Smooth muscle cell (in vitro differentiated cells): ENCODE data around the gene LANCL2. TPM values are rescaled to one million over a fixed set of nuclear protein-coding genes. Genes with fewer than 3 reads are reported as not detected.

Experiments
- DNase-seq: peaks from one replicate; lab custom pipeline; 2025; ENCODE audit not compliant: unreplicated experiment; lab: John Stamatoyannopoulos, UW
- H2AFZ ChIP-seq: fragments of 200-600 bp; sonication (generic); 2 replicates; pipeline ENCODE4 v1.6.0; 2016; ENCODE audit warnings: antibody characterized with exemption, low read depth, mild to moderate bottlenecking
- H3F3A ChIP-seq: fragments of 200-600 bp; sonication (generic); 2 replicates; pipeline ENCODE4 v1.6.0; 2017; ENCODE audit warnings: antibody characterized with exemption, low read depth
- H3K27ac ChIP-seq: fragments of 200-600 bp; sonication (generic); 2 replicates; pipeline ENCODE4 v1.5.1; 2016; ENCODE audit warnings: low read depth, mild to moderate bottlenecking
- H3K27me3 ChIP-seq: fragments of 200-600 bp; sonication (generic); 2 replicates; pipeline ENCODE4 v1.6.1; 2016; ENCODE audit warnings: low read depth, mild to moderate bottlenecking
- H3K36me3 ChIP-seq: fragments of 200-600 bp; sonication (generic); 2 replicates; pipeline ENCODE4 v1.5.1; 2016; ENCODE audit warnings: low read depth
- H3K4me1 ChIP-seq: fragments of 200-600 bp; sonication (generic); 2 replicates; pipeline ENCODE4 v1.5.1; 2016; ENCODE audit warnings: low read depth
- H3K4me2 ChIP-seq: fragments of 200-600 bp; sonication (generic); 2 replicates; pipeline ENCODE4 v1.6.0; 2016; ENCODE audit warnings: mild to moderate bottlenecking
- H3K4me3 ChIP-seq: fragments of 200-600 bp; sonication (generic); 2 replicates; pipeline ENCODE4 v1.5.1; 2016; ENCODE audit warnings: mild to moderate bottlenecking
- H3K79me2 ChIP-seq: fragments of 200-600 bp; sonication (generic); 2 replicates; pipeline ENCODE4 v1.6.0; 2016; ENCODE audit warnings: low read depth, mild to moderate bottlenecking
- H3K9ac ChIP-seq: fragments of 200-600 bp; sonication (generic); 2 replicates; pipeline ENCODE4 v1.6.0; 2016; ENCODE audit warnings: low read depth
- H3K9me3 ChIP-seq: fragments of 200-600 bp; sonication (generic); replicated peaks from 2 replicates; pipeline ENCODE4 v1.5.1; 2016; ENCODE audit warnings: low read depth
- H4K20me1 ChIP-seq: fragments of 200-600 bp; sonication (generic); 2 replicates; pipeline ENCODE4 v1.6.0; 2016; ENCODE audit warnings: low read depth
- CTCF ChIP-seq: fragments of 200-600 bp; sonication (generic); IDR thresholded peaks from 2 replicates; pipeline ENCODE4 v1.5.1; 2017; ENCODE audit warnings: borderline replicate concordance, mild to moderate bottlenecking, antibody characterized with exemption; ENCODE audit not compliant: insufficient read depth, poor library complexity, severe bottlenecking
- WGBS: methylation state at CpG from one replicate; pipeline ENCODE4 v1.1.7; 2016; ENCODE audit warnings: low lambda C conversion rate; 5-methylcytosine and 5-hydroxymethylcytosine counted together
- polyA plus RNA-seq: library from polyadenylated mRNA; unstranded; fragments of >200 nt; fragmentation: Nextera tagmentation; extraction: Ambion mirVana; gene quantifications from 2 replicates; pipeline ENCODE4 v1.2.1, GENCODE V29; 2016
- total RNA-seq: library from RNA; depleted of rRNA; stranded (reverse); fragments of >200 nt; gene quantifications from 2 replicates; pipeline ENCODE4 v1.2.3, GENCODE V29; 2014

Gene LANCL2
- total and polyA plus RNA-seq, 2 experiments from 2014 or later: 9.4 to 15.6 TPM

DNA sequence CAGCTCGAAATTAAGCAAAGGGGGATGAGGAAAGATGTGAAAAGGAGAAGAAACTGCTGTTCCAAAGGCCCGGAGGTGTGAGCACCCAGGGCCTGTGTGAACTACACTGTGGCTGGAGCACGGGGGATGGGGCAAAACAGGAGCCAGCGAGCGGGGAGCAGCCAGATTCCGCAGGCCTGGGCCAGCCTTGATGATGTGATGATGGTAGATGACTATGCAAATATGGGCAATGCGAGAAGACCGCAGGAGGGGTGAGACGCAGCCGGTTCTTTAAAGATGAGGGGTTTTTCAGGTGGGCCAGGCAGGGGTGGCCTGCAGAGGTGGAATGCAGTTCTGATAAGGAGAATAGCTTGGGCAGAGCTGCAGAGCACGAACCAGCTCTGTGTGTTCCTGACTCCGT is 61.5 kb downstream of the LANCL2 start:
- TF ChIP-seq CTCF: no peak
- Histone ChIP-seq H3K9ac (no peak overlapping the region), H2AFZ (no peak overlapping the region), H3K27me3 (no peaks in the 10 kb centered on the region), H3K9me3 (no peaks in the 10 kb centered on the region), H3K4me3 (no peak overlapping the region), H3K79me2 (peaks cover 3% of the 10 kb centered on the region), H3K36me3 (no peaks in the 10 kb centered on the region), H3K27ac (no peak overlapping the region), H3K4me2 (no peak overlapping the region), H3F3A (no peaks in the 10 kb centered on the region), H3K4me1 (peaks cover 7% of the 10 kb centered on the region), H4K20me1 (no peaks in the 10 kb centered on the region)
- DNase-seq: no peak
- 73% methylated on average over 12 of the region's 12 CpGs for WGBS

DNA sequence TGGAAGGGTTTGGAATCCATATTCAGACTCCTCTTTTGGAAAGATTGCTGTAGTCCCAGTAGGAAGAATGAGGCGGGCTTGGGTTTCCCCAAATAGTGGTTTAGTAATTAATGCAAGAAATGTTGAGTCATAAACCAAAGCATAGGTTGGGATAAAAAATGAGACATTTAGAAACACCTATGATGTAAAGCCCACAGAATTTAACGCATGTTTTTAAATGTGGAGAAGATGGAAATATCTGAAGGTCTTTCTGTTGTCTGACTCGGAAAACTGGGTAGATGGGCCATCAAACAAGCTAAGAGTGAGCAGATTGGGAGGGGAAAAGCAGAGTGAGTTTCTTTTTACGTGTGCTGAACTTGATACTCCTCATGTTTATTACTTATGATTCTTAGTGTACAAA is 62.2 kb downstream of the LANCL2 start:
- TF ChIP-seq CTCF: no peak

GRCh38 chr7:55427800-55428199 is 62.7 kb downstream of the LANCL2 start:
- H3K79me2 ChIP-seq: peaks cover 3% of the 10 kb centered on the region
- no peak overlapping the region for H2AFZ ChIP-seq
- H3K4me2 ChIP-seq: no peak overlapping the region
- no peaks in the 10 kb centered on the region for H3F3A ChIP-seq
- H3K4me3 ChIP-seq: no peak overlapping the region
- H3K27ac ChIP-seq: no peak overlapping the region
- H3K4me1 ChIP-seq: peaks cover 7% of the 10 kb centered on the region
- H3K9me3 ChIP-seq: no peaks in the 10 kb centered on the region
- H4K20me1 ChIP-seq: no peaks in the 10 kb centered on the region
- H3K36me3 ChIP-seq: no peaks in the 10 kb centered on the region
- H3K27me3 ChIP-seq: no peaks in the 10 kb centered on the region
- DNase-seq: no peak
- TF ChIP-seq CTCF: no peak
- 97% methylated on average over 11 of the region's 11 CpGs for WGBS
- H3K9ac ChIP-seq: no peak overlapping the region

More for the DNA sequence above, 62.2 kb downstream of the LANCL2 start:
- peaks cover 3% of the 10 kb centered on the region for H3K79me2 ChIP-seq
- no peak overlapping the region for H3K9ac ChIP-seq
- H4K20me1 ChIP-seq: no peaks in the 10 kb centered on the region
- H3K4me1 ChIP-seq: peaks cover 7% of the 10 kb centered on the region
- no peak for DNase-seq
- WGBS: 70% methylated on average over 4 of the region's 4 CpGs
- H3K4me2 ChIP-seq: no peak overlapping the region
- H2AFZ ChIP-seq: no peak overlapping the region
- H3K27ac ChIP-seq: no peak overlapping the region
- no peaks in the 10 kb centered on the region for H3F3A ChIP-seq
- H3K9me3 ChIP-seq: no peaks in the 10 kb centered on the region
- H3K36me3 ChIP-seq: no peaks in the 10 kb centered on the region
- H3K4me3 ChIP-seq: no peak overlapping the region
- no peaks in the 10 kb centered on the region for H3K27me3 ChIP-seq

- no peaks in the 10 kb centered on the region for H3K79me2 ChIP-seq
- no peak for DNase-seq
- H3K27ac ChIP-seq: no peak overlapping the region
- H3K27me3 ChIP-seq: no peaks in the 10 kb centered on the region
- H3K9ac ChIP-seq: no peak overlapping the region
- TF ChIP-seq CTCF: no peak
- H3K9me3 ChIP-seq: no peaks in the 10 kb centered on the region
- H2AFZ ChIP-seq: no peak overlapping the region
- no peak overlapping the region for H3K4me2 ChIP-seq
- no peaks in the 10 kb centered on the region for H3K4me1 ChIP-seq
- no peaks in the 10 kb centered on the region for H3K36me3 ChIP-seq
- no peaks in the 10 kb centered on the region for H3F3A ChIP-seq
- 85% methylated on average over 11 of the region's 11 CpGs for WGBS
- no peak overlapping the region for H3K4me3 ChIP-seq
- H4K20me1 ChIP-seq: no peaks in the 10 kb centered on the region
Measured at GRCh38 chr7:55429835-55430499, 64.8 kb downstream of the LANCL2 start.
